Measurements from ENCODE around the gene LMX1A.

LMX1A gene

DNA sequence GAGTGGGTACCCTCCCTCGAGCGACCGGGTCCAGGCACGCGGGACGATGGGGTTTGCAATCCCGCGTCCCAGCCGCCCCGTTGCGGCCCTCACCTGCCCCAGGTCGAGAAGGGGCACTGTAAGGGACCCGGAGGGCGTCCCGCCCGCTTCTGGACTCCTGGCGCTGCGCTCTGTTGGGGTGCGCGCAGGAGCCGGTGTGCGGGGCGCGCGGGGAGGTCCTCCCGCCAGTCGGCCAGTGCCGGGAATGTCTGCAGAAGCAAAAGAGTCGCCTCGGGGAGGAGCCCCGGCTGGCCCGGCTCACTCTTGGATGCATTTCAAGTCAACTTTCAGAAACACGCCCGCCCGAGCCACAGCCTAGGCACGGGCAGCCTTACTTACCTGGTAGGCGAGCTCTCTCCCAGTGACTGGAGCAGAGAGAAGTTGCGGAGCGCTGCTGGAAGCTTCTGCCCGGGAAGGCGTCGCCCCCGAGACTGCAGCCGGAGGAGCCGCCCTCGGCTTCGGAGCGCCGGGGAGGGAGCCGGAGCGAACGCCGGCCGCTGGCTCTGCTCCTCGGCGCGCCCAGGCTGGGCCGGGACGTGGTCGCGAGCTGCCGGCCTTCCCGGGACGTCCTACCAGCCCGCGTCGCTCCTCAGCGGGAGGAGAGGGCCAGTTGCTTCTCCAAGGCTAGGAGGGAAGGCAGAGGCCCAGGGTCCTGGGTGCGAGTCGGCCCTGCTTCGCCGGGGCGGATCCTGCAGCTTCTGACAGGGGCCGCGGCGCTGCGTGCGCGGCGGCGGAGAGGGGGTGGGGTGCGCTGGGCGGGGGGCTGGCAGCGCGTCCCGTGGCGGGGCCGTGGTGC, at the start of gene LMX1A:
Gene LMX1A, minus strand, starts transcription at position 739 of the 835 bp plus-strand sequence. CDS start 1,156 bp downstream, outside the sequence.
- DNase-seq: no peak

DNA sequence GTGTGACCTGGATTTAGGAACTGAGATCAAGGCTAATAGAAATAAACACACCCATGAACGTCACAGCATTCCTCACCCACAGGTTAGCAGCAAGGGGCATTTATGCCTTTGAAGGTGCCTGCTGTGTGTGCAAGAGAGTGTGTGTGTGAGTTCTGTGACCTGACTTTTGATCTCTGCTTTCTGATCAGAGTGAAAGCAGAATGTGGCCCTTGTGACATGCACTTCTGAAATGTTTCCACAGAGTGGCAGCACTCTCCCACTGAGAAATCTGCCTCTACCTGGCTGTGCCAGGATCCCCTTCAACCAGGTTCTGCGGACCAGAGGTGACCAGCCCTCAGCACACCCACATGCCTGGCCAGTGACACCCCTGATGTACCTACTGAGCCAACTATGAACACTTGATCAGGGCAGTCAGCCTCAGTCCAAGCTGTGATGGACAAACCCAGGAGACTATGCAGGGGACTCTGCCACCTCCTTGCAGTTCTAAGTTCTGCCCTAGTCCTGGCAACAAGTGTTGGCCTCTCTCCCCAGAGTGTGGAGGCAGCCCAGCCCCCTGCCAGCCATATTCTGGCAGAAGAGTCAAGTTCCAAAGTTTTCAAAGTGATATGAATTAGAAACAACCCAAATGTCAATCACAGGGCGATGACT, 47.4 kb upstream of the LMX1A start:
- DNase-seq: no peak

DNA sequence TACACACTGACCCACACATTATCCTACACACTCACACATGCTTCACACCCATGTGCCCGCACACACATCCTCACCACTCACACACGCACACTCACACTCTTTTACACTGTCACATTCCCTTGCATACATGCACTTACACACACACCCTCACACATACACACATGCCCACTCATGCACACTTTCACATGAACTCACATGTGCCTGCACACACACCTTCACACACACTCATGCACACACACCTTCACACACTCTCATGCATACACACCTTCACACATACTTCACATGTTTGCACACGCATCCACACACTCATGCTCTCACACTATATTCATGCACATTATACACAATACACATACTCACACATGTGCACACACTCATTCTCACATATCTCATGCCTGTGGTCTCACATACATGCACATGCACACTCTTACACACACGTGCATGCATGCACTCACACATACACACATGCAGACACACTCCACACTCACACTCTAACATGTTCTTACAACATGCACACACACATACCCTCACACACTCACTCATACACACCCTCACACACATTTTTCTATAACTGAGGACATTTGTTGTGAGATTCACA, 46.1 kb upstream of the LMX1A start:
- DNase-seq: no peak

DNA sequence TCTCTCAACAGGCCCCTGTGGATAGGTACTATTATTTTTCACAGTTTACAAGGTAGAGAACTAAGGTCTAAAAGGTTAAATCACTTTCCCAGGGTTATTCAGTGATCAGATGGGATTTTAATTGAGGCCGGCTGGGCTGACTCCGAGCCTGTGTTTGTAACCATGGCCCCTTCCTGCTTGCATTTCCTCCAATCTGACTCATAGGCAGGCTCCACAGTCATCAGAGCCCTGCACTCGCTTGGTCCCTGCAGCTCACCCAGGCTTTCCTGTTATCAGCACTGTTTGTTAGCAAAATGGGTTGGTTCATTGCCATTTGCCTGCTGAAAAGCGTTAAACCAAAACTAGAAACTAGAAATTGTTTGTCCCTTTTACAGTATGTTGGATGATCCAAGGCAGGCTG, 41.4 kb upstream of the LMX1A start:
- DNase-seq: no peak

DNA sequence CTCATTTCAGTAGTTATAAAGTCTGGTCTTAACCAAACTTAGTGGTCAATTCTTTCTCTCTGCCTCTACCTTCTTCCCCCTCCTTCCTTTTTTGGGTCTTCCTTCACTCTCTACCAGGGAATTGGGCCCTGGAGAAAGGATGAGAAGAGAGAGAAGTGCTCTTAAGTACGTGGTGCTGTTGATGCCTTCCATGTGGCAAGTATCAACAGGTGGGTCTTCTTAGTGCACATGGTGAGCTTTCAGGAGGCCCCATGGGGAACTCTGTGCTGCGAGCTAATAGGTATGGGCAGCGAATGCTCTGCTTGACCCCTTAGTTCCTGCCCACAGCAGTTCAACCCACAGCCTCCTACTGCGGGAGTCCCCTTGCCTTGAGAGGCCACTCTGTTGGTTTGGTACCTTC, 39.4 kb upstream of the LMX1A start:
- DNase-seq: no peak

DNA sequence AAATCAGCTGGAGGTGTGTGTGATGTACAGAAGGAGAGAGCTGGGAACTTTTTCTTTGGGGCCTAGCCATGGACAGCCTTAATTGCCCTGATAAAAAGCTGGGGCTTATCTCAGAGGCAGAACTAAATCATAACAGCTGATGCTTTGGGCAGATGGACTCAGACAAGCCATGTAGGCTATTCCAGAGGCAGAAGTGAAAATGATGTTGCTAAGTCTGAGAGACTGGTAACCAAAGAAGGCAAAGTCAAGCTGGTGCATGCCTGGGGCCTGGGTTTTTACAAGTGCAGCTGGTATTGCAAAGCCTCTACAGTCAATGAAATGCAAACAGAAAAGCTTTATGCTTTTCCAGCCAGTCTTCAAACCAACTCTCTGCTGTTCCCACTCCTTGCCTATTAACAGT, 39.0 kb upstream of the LMX1A start:
- no peak for DNase-seq

DNA sequence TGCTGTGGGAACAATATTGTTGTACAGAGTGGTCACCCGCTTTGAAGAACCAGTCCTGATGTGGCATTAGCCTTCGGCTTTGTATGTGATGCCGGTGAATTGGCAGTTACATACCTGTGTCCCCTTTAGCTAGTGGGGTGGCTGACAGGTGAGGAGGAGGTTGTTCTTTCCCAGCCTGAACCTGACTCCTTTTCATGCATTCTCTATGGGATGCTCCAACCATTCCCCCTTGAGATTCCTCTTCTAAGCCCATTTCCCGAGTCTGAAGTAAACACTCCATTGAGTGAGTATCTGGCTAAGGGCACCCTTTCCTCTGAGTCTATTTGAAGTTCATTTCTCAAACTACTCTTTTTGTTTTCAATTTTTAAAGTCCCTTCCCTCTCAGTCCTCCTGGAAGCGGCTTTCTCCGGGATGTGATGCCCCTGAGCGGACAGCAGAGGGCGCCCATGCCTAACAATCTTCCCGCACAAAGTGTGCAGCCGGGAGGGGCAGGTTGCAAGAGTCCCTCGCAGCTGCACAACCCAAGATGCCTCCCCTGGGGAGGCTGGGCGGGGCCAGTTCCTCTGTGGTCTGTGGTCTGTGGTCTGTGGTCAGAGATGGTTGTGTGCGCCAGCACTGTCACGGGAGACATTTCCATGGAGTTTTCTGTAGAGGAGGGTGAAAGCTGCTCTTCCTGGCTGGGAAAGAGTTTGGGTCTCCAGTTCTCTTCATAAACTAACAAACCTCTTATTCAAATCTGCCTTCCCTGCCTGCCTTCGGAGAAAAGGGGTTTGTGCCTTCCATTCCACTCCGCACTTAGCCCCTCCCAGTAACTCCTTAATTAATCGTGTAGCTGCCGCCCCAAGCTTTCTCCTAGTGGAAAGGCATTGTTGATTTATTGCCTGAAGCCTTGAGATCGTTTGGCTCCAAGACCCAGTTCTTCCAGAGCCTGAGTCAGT, 36.4 kb upstream of the LMX1A start:
- peak; percentile 18 for DNase-seq

DNA sequence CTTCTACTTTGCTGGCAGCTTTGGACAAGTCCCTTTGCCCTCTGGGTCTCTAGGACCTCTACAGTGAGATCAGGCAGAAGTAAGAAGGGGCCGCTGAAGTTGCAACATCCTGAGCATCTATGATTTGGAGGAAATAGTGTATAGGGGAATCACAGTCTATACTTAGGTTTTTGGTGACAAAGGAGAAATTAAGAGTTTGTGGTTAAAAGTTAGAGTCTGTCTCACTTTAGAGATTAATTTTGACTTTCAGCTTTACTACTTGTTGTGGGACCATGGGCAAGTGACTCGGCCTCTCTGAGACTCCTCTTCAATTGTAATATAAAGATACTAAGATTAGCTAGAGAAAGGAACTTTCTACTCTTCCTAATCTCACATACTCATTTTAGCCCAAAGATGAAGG, 33.1 kb upstream of the LMX1A start:
- DNase-seq: no peak

DNA sequence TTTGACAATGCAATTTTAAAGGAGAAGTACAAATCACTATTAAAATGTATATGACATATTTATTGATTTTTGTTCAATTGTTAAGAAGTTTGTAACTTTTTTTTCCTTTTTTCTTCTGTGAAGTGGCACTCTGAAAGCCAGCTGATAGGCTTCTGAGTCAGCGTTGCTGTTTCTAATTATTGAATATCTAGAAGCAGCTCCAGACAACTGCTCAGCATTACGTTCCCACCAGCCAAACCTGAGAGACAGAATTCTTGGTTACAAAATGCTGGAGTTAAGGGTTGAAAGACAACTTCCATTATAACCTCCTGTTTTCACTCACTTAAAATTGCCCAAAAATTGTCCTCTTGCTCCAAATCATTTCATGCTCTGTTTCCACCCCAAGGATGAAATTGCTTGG, 31.4 kb upstream of the LMX1A start:
- DNase-seq: no peak

DNA sequence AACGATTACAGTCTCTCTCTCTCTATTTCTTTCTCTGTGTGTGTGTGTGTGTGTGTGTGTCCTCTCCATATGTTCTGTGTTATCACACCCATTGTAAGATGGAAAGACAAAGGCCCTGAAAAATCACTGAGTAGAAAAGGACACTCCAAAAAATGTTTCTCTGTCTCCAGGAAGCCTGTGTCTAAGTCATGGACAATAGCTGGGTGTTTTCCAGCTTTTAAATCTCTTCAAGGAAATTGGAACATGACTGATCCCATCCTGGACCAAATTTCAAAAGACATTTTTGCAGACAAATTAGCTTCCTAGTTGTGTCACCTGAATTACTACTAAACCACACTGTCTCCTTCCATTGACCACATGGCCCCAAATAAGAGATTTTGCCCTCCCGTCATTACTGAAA, 31.0 kb upstream of the LMX1A start:
- no peak for DNase-seq

DNA sequence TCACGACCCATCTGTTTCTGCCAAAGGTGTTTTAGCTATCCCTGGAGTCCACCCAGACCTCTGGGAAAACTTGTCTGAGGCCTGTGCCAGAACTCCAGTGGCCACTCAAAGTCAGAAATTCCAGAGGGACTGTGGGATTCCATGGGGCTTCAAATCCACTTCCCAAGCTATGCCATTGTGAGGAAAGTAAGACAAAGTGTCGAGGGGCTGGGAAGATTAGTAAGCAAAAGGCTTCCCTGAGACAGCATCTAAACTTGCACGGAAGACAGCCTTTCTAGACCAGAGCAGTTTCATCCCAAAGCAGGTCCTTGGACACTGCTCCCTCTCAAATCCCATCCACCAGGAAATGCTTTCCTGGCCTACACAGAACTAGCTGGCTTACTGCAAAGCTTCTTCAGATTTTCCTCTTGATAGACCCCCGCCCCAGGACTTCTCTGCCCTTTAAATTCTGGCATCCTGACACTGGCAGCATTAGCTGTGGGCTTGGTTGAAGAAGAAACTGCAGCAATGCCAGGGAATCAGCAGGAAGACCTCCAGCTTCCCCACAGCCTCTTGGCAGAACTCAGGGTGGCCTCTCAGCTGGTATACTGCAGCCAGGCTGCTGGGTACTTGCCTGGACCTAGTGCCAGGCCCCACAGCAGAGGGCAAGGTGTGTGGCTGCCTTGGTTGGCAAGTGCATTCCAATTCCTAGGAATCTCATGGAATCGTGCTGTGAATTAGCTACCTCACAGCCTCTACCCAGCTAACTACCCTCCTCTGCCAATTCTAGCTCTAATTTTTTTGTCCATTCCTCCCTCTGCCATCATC, 27.3 kb upstream of the LMX1A start:
- no peak for DNase-seq

DNA sequence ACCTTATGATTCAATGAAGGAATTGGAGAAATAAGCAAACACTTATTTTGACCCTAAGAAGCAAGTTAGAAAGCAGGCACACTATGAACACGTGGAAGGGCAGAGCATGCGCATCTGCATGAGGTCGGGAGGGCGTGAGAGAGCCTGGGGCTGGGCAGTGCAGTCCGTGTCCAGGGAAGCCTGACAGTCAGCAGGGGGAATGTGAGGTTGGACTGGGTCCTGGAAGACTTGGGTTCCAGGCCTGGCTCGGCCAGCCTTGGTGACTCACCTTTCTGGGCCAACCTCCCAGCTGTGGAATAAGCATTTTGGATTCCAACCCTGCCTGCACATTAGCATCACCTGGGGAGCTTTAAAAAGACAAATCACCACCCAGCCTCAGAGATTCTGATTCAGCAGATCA, 26.6 kb upstream of the LMX1A start:
- DNase-seq: no peak

DNA sequence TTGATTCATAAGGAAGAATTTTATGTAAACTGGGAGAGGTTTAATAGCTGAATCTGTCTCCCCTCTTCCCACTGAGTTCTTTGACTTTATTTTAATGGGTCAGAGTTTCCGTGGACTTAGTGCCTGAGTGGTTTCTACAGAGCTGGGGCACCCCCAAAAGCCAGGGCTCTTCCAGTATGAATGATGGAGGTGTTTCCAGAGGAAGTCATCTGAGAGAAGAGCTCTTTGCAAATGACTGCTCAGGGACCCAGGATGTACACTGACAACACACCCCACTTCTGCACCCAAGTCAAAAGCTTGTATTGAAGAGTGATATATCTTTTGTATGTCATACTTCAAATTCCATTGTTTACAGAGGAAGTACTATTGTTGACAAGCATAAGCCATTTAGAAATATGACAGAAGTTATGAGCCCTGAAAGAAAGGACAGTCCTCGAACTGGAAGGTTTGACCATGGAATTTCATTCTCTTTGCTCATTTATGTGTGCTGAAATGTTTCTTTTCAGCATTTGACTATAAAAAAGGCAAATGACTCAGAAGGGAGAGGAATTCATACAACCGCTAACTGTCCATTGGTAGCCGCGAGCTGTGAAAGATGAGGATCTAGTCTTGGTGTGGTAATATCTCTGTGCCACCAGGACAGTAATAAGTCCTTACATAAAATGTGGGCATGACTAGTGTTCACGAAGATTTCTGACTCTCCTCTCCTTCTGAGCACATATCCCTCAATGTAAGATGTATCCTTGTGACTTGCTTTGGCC, 25.4 kb upstream of the LMX1A start:
- no peak for DNase-seq

DNA sequence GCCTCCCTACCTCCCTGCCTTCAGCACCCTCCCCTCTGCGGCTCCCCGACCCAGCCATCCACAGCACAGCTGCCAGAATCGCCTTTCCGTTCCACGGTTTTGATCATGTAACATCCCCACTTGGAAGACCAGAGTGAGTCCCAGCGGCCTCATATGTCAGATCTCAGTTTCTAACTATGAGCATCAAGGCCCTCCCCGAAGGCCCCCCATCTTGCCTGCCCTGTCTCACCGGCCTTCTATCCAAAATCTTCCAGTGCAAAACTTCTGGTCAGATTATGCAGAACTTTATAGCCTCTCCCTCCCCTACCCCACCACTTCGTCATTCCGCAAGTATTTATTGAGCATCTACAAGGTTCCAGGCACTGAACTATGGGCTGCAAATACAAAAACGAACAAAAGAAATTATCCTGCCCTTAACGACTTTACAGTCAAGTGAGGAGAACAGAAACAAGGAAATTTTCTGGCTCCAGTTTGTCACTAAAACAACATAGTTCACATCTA, 20.3 kb upstream of the LMX1A start:
- no peak for DNase-seq

DNA sequence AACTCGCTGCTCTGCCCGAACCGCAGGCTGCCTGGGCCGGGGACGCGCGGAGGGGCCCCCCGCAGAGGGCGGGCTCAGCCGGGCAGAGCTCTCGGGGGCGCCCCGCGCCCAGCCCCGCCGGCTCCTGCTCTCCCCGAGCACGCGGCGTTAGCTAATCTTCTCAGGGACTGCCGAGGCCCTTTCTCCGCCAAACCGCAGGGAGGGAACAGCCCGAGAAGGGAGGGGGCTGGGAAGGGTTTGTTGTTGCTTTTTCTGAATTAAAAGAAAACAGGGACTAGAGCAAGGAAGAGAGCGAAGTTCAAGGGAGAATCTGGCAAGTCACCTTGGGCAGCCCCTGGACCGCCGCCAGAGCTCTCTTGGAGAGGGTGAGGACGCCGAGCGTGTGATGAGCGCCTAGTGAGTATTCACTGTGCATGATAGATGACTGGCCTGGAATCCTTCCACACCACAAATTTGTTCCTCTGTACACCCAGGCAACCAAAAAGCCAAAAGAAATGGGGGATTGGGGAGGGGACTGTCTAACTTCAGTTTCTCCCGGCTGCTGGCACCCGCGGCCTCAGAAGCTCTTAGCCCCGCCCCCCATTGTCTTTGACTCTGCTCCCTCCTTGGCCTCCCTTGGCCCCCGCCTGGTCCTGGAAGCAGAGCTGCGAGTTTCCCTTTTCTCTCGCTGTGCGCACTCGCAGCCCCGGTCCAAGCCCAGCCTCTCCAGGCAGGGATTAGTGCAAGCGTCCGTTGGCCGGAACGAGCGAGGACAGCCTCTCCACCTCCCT, 19.7 kb upstream of the LMX1A start:
- DNase-seq: no peak

DNA sequence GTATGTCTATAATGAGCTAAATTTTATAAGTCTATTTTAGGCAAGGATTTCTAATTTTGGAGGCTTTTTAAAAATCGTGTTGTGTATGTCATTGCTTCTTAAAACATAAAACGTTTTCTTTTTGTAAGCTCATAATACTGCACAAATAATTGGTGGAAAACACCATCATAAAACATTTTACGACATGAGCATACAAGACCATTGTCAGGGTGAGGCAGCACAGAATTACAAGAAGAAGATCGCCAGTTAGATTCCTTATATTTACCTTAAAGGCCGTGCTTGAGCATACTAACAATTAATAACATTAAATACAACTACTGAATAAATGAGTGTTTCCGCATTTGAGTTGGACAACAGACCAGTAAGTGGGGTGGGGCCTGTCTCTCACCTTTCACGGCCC, 19.1 kb upstream of the LMX1A start:
- DNase-seq: no peak

DNA sequence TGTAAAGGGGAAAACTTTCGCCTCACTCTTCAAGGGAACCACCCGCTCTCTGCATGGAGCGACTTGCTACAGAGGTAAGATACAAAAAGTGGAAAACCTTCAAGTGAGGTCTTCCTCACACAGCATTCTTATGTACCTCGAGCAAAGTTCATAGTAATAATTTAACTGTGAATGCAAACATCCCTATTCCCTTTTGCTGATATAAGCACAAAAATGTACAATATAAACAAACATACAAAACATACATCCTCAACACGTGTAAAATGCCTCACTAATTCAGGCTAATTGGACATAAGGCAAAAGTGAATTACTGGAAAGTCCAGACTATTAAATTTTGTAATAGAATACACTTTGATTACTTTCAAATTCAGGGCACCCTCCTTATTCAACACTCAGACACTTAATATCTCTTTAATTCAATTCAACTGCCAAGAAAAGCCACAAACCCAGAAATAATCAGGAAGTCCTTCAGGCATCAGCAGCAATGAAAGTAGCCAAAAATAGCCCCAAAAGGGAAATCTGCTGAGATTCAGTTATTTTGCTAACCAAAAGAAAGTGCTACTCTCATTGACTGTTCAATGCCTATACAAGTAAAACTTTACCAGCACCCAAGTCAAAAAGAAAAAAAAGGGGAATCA, 15.2 kb upstream of the LMX1A start:
- DNase-seq: no peak

DNA sequence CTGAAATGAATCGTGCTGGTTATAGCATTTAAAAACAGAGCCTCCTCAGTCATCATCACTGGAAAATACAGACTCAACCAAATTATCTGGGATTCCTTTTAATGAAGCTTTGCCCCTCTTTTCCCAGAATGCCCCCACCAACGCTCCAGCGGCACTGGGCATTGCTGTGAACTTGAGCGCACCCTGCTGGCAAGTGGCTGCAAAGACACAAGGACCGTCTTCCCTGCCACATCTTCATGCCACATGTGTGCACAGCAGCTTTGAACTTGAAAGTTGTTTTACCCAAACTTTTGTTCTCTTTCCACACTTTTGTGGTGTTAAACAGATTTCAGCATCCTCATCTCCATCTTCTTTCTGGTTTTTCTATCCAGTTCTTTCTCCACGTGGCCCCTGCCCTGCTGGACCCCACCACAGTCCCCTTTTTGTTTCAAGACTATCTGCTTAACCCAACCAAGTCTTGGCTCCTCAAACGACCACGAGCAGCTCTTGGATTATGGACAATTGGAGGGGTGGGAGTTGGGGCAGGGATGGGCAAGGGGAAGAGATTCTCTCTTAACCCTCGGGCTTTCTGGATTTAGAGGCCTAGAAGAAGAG, 12.8 kb upstream of the LMX1A start:
- DNase-seq: peak; percentile 68

DNA sequence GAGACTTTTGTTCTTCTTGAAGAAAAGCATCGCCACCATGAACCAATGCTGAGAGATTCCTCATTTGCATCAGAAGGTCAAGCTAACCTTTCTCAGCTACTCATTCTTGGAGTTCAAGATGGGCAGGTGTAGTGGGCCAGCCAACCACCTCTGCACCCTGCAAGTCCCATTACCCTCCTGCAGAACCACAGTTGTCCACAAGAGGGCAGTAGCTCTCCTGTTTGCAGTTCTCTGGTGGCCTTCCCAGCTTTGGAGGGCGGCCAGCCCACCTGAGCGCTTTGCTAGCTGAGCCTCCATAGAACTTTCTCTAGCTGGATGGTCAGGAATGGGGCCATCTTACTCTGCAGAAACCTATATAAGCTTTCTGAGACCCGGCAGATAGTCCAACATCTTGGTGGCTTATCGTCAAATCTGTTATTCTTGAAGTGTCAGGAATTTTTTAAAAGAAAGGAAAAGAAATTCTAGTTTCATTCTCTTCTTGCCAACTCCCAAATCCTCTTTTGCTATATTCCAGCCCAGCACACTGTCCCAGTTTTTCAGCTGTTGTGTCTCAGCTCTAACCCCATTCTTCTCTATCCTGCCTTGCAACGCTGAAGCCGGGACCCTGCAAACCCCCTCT, 11.0 kb upstream of the LMX1A start:
- peak; percentile 78 for DNase-seq

All from NCI-H1694 (cell line).